ENCODE data around the gene POLN.
"Not testable (repeated sequence)": the region's sequence is repeated elsewhere in the genome, so short reads cannot be mapped to it uniquely, and the experiment has no call there.

Gene POLN

GRCh38 chr4:2168469-2169319 is 73.2 kb downstream of the POLN start:
- H3K4me3 ChIP-seq (ENCODE audit: severe bottlenecking) = no peak overlapping the region
- no peaks in the 10 kb centered on the region for H3K27me3 ChIP-seq (ENCODE audit: insufficient read depth, poor library complexity, severe bottlenecking)
- H3K9me3 ChIP-seq (ENCODE audit: severe bottlenecking) = no peaks in the 10 kb centered on the region
- H3K27ac ChIP-seq (ENCODE audit: poor library complexity, severe bottlenecking) = no peak overlapping the region
- no peaks in the 10 kb centered on the region for H3K36me3 ChIP-seq (ENCODE audit: low read depth)
- no peaks in the 10 kb centered on the region for H3K4me1 ChIP-seq (ENCODE audit: insufficient read depth, poor library complexity, severe bottlenecking)
- ATAC-seq (ENCODE audit: low read depth) (peak; percentile 62; the same call in 2 of the 3 replicates), DNase-seq (ENCODE audit: low spot score) (no peak)
- peak; percentile 19 for TF ChIP-seq CTCF (IDR thresholded peaks at IDR 0.05; ENCODE audit: poor library complexity, severe bottlenecking)

- Histone ChIP-seq H3K27ac (ENCODE audit: poor library complexity, severe bottlenecking) (no peak overlapping the region), H3K36me3 (ENCODE audit: low read depth) (no peaks in the 10 kb centered on the region), H3K4me3 (ENCODE audit: severe bottlenecking) (no peak overlapping the region), H3K9me3 (ENCODE audit: severe bottlenecking) (no peaks in the 10 kb centered on the region), H3K4me1 (ENCODE audit: insufficient read depth, poor library complexity, severe bottlenecking) (no peaks in the 10 kb centered on the region), H3K27me3 (ENCODE audit: insufficient read depth, poor library complexity, severe bottlenecking) (no peaks in the 10 kb centered on the region)
- no peak for TF ChIP-seq CTCF (IDR thresholded peaks at IDR 0.05; ENCODE audit: poor library complexity, severe bottlenecking)
- no peak for ATAC-seq (ENCODE audit: low read depth)
- DNase-seq (ENCODE audit: low spot score) = no peak
These were observed 75.7 kb downstream of the POLN start for GRCh38 chr4:2166253-2166652.

GRCh38 chr4:2165391-2165790 is 76.5 kb downstream of the POLN start:
- TF ChIP-seq CTCF (IDR thresholded peaks at IDR 0.05; ENCODE audit: poor library complexity, severe bottlenecking) = no peak
- Histone ChIP-seq H3K4me1 (ENCODE audit: insufficient read depth, poor library complexity, severe bottlenecking) (no peaks in the 10 kb centered on the region), H3K36me3 (ENCODE audit: low read depth) (no peaks in the 10 kb centered on the region), H3K27ac (ENCODE audit: poor library complexity, severe bottlenecking) (no peak overlapping the region), H3K9me3 (ENCODE audit: severe bottlenecking) (no peaks in the 10 kb centered on the region), H3K27me3 (ENCODE audit: insufficient read depth, poor library complexity, severe bottlenecking) (no peaks in the 10 kb centered on the region), H3K4me3 (ENCODE audit: severe bottlenecking) (no peak overlapping the region)
- ATAC-seq (ENCODE audit: low read depth) (no peak), DNase-seq (ENCODE audit: low spot score) (no peak)

- Histone ChIP-seq H3K27me3 (ENCODE audit: insufficient read depth, poor library complexity, severe bottlenecking) (no peaks in the 10 kb centered on the region), H3K9me3 (ENCODE audit: severe bottlenecking) (no peaks in the 10 kb centered on the region), H3K27ac (ENCODE audit: poor library complexity, severe bottlenecking) (no peak overlapping the region), H3K36me3 (ENCODE audit: low read depth) (no peaks in the 10 kb centered on the region), H3K4me1 (ENCODE audit: insufficient read depth, poor library complexity, severe bottlenecking) (no peaks in the 10 kb centered on the region), H3K4me3 (ENCODE audit: severe bottlenecking) (no peak overlapping the region)
- TF ChIP-seq CTCF (IDR thresholded peaks at IDR 0.05; ENCODE audit: poor library complexity, severe bottlenecking) = no peak
- ATAC-seq (ENCODE audit: low read depth) = no peak
- DNase-seq (ENCODE audit: low spot score) = no peak
These were observed 78.6 kb downstream of the POLN start for GRCh38 chr4:2163311-2163821.

- H3K27me3 ChIP-seq (ENCODE audit: insufficient read depth, poor library complexity, severe bottlenecking); ATAC-seq (ENCODE audit: low read depth); DNase-seq (ENCODE audit: low spot score); H3K27ac ChIP-seq (ENCODE audit: poor library complexity, severe bottlenecking); H3K9me3 ChIP-seq (ENCODE audit: severe bottlenecking); H3K4me3 ChIP-seq (ENCODE audit: severe bottlenecking); H3K36me3 ChIP-seq (ENCODE audit: low read depth); H3K4me1 ChIP-seq (ENCODE audit: insufficient read depth, poor library complexity, severe bottlenecking): not testable (repeated sequence)
These were observed 80.7 kb downstream of the POLN start for GRCh38 chr4:2161092-2161703.
